HG03045 (cell line): ENCODE data around the gene PIEZO2.

Experiments used
- ATAC-seq: cut with Tn5 transposase; IDR thresholded peaks from one replicate; pipeline ENCODE4 v1.9.1; 2021; ENCODE audit warnings: mild to moderate bottlenecking, moderate library complexity; ENCODE audit not compliant: unreplicated experiment

The PIEZO2 gene

GRCh38 chr18:10797896-10798295 lies 351.5 kb downstream of the PIEZO2 start:
- ATAC-seq = no peak

GRCh38 chr18:10794771-10795170 lies 354.6 kb downstream of the PIEZO2 start:
- no peak for ATAC-seq

GRCh38 chr18:10793730-10794370 lies 355.5 kb downstream of the PIEZO2 start:
- no peak for ATAC-seq

GRCh38 chr18:10792181-10792580 lies 357.2 kb downstream of the PIEZO2 start:
- no peak for ATAC-seq

- ATAC-seq = no peak
Measured at GRCh38 chr18:10791169-10791831, 358.1 kb downstream of the PIEZO2 start.

GRCh38 chr18:10789180-10789579 lies 360.2 kb downstream of the PIEZO2 start:
- no peak for ATAC-seq

- ATAC-seq = peak; percentile 96
Measured at GRCh38 chr18:10787293-10787901, 362.0 kb downstream of the PIEZO2 start.

GRCh38 chr18:10785798-10786197 lies 363.6 kb downstream of the PIEZO2 start:
- ATAC-seq = no peak

GRCh38 chr18:10784596-10785202 lies 364.7 kb downstream of the PIEZO2 start:
- ATAC-seq = no peak

- ATAC-seq = no peak
Measured at GRCh38 chr18:10783941-10784340, 365.4 kb downstream of the PIEZO2 start.

GRCh38 chr18:10776493-10776892 lies 372.9 kb downstream of the PIEZO2 start:
- no peak for ATAC-seq

GRCh38 chr18:10775026-10775425 lies 374.3 kb downstream of the PIEZO2 start:
- no peak for ATAC-seq

GRCh38 chr18:10771053-10771709 lies 378.2 kb downstream of the PIEZO2 start:
- no peak for ATAC-seq

GRCh38 chr18:10770264-10770663 lies 379.1 kb downstream of the PIEZO2 start:
- ATAC-seq = no peak

GRCh38 chr18:10768221-10768620 lies 381.1 kb downstream of the PIEZO2 start:
- ATAC-seq = no peak

- ATAC-seq = no peak
Measured at GRCh38 chr18:10767658-10768057, 381.7 kb downstream of the PIEZO2 start.

- no peak for ATAC-seq
Measured at GRCh38 chr18:10760986-10761385, 388.4 kb downstream of the PIEZO2 start.

GRCh38 chr18:10759241-10759640 lies 390.1 kb downstream of the PIEZO2 start:
- ATAC-seq = no peak

- no peak for ATAC-seq
Measured at GRCh38 chr18:10757946-10758345, 391.4 kb downstream of the PIEZO2 start.

GRCh38 chr18:10757349-10757748 lies 392.0 kb downstream of the PIEZO2 start:
- ATAC-seq = no peak

GRCh38 chr18:10755855-10756254 lies 393.5 kb downstream of the PIEZO2 start:
- no peak for ATAC-seq
